Pancreas (tissue), 10 donors: Measurements from ENCODE around the gene HOXD10. TPM values are rescaled to one million over a fixed set of nuclear protein-coding genes. Genes with fewer than 3 reads are reported as not detected.

Source experiments
- ATAC-seq, 4 donors: fragments of 200-7000 bp; cut with Tn5 transposase; one replicate each; pipeline versions ENCODE4 v1.8.0 to v1.9.1; 2020; ENCODE audit warnings: mild to moderate bottlenecking in 4 of 4, moderate library complexity in 4 of 4
- DNase-seq, 6 donors: peaks; one replicate each; pipeline ENCODE4 v3.0.0-alpha.2; 2020
- FAIRE-seq: peaks from 2 replicates; lab custom pipeline; 2012; peaks lifted over from hg19 to GRCh38; lab: Jason Lieb, UNC
- H3K27ac ChIP-seq, 4 donors: fragments of 200-600 bp; sonication (generic); 1 replicate in 3 of 4; 2 replicates in 1 of 4; pipeline versions ENCODE4 v1.5.0 to v1.8.0; 2020
- H3K27me3 ChIP-seq, 4 donors: fragments of 200-600 bp; one replicate each; pipeline ENCODE4 v1.8.0; 2021
- H3K36me3 ChIP-seq, 3 donors: fragments of 200-600 bp; sonication (generic) in 1 of 3; one replicate each; pipeline versions ENCODE4 v1.5.0 to v1.8.0; 2020 to 2021
- H3K4me1 ChIP-seq, 3 donors: fragments of 200-600 bp; one replicate each; pipeline ENCODE4 v1.8.0; 2021
- H3K4me3 ChIP-seq, 4 donors: fragments of 200-600 bp; sonication (generic) in 2 of 4; one replicate each; pipeline versions ENCODE4 v1.5.0 to v1.8.0; 2020 to 2021
- H3K9me3 ChIP-seq, 4 donors: fragments of 200-600 bp; one replicate each; pipeline ENCODE4 v1.8.0; 2021
- WGBS, 2 donors: extraction: QIAGEN DNeasy Blood & Tissue Kit; methylation state at CpG; one replicate each; pipeline ENCODE4 v1.1.7; 2013; 5-methylcytosine and 5-hydroxymethylcytosine counted together
- intact Hi-C, 3 donors: fragments of 100-400 bp; cut with DNase I; formaldehyde crosslinking; loops; one replicate each; pipeline versions ENCODE4 v1.11.1 to v1.14.2; 2022
- polyA plus RNA-seq, 2 donors: library from polyadenylated mRNA; stranded (reverse); fragments of 200-250 nt; gene quantifications; one replicate each; pipeline ENCODE4 v1.2.3, GENCODE V29; 2013
- total RNA-seq, 6 donors: library from RNA; stranded (reverse); fragmentation: NEBNext Ultra II Directional in 4 of 6; extraction: Animal tissue kit (Norgen Biotek cat#: 25700) in 4 of 6; gene quantifications; one replicate each; pipeline versions ENCODE4 v1.2.1 to v1.2.4, GENCODE V29; 2021 to 2023
- TF ChIP-seq, protein P1 (sequence below), 4 donors: fragments of 200-600 bp; sonication (generic) in 3 of 4; IDR thresholded peaks; one replicate each; pipeline versions ENCODE4 v1.5.0 to v1.8.0; 2021; ENCODE audit warnings: antibody characterized with exemption in 4 of 4
- donor health status: healthy with polysubstance abuse.
- donor health status: DM: no; HTN: no; CAD: no; lungs with moderate emphysema.
- donor health status: DM: no; HTN: no; CAD: no.
- donor health status: control.
- donor health status: control.
- donor health status: Bipolar disorder and iron deficiency.
- donor health status: DM: yes; HTN: yes; CAD: no.
- donor health status: DM: no; HTN: no; CAD: no.
- donor health status: DM: no; HTN: no; CAD: no.
- donor health status: DM: yes; HTN: yes; CAD: no.

The HOXD10 gene
- total and polyA plus RNA-seq, 8 donors, result not detected

DNA sequence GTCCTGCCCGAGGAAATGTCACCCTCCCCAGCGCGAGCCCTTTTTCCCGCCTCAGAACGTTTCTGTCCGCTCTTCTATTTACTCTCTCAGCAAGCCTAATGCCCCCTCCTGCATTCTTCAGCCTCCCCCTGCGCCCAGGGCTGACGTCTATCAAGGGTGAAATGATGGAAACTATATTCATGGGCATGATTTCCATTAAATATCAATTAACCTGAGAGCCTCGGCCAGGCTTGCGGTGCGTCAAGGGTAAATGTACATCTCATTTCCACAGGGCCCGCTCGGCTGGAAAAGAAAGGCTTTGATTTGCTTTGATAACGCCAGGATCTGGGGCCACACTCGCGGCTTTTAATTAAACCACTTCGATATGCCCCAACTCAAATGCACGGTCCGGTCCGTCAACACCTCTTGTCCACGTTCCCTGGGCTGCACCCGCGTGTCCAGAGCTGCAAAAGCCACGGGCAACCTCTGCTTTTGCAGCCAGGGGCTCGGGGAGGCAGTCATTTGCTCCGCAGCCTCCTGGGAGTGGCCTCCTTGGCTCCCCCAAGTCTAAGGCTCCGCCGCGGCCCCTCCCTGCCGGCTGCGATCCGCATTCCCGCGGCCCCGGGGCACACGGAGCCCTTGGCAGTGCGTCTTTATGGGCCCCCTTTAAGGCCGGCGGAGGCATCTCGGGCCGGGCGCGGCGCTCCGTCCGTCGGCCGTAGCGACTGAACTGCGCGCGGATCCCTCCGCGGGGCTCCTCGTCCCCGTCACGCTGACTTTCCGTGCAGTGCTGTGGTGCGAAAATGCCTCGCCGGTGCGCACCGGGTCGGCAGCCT, 12.6 kb downstream of the HOXD10 start, which contains the start of gene HOXD8:
HOXD8 (plus strand) TSS at position 724 of the 815 bp plus-strand sequence. CDS start 662 bp downstream, outside the sequence.
- H3K4me1 ChIP-seq, result peaks cover 0 to 8% (median 5%) of the 10 kb centered on the region in 3 donors
- FAIRE-seq (no peak), ATAC-seq (peak in 3 of 4 donors; percentile 39 to 52 (median 42)), DNase-seq (peak in 1 of 6 donors; percentile 62)
- WGBS, 2 donors, result 3 to 6% methylated on average over 62 to 64 of the region's 64 CpGs
- TF ChIP-seq, protein P1, sequence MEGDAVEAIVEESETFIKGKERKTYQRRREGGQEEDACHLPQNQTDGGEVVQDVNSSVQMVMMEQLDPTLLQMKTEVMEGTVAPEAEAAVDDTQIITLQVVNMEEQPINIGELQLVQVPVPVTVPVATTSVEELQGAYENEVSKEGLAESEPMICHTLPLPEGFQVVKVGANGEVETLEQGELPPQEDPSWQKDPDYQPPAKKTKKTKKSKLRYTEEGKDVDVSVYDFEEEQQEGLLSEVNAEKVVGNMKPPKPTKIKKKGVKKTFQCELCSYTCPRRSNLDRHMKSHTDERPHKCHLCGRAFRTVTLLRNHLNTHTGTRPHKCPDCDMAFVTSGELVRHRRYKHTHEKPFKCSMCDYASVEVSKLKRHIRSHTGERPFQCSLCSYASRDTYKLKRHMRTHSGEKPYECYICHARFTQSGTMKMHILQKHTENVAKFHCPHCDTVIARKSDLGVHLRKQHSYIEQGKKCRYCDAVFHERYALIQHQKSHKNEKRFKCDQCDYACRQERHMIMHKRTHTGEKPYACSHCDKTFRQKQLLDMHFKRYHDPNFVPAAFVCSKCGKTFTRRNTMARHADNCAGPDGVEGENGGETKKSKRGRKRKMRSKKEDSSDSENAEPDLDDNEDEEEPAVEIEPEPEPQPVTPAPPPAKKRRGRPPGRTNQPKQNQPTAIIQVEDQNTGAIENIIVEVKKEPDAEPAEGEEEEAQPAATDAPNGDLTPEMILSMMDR (IDR thresholded peaks at IDR 0.05), result no peak
- no peaks in the 10 kb centered on the region for H3K9me3 ChIP-seq
- H3K4me3 ChIP-seq, result peak within 1 kb of the TSS in 2 of 4 donors; percentile 16 to 39
- H3K27me3 ChIP-seq, result peaks cover 12 to 87% (median 36%) of the 10 kb centered on the region in 4 donors
- intact Hi-C loops, result loop anchor here in 2 of 3 donors (5.0 to 10.0 kb wide), 4 partner anchors 508 to 1016 kb away; no protein-coding TSS in a partner anchor
- no peaks in the 10 kb centered on the region for H3K36me3 ChIP-seq
- peak within 1 kb of the TSS in 1 of 4 donors; percentile 28 for H3K27ac ChIP-seq

- Histone ChIP-seq H3K4me3 (peak overlapping the region in 2 of 4 donors; percentile 16 to 39), H3K27ac (no peak overlapping the region), H3K9me3 (no peaks in the 10 kb centered on the region), H3K36me3 (no peaks in the 10 kb centered on the region), H3K27me3 (peaks cover 9 to 86% (median 37%) of the 10 kb centered on the region in 4 donors), H3K4me1 (peaks cover 0 to 8% (median 5%) of the 10 kb centered on the region in 3 donors)
- intact Hi-C loops, result loop anchor here (5.0 to 10.0 kb wide), 6 partner anchors 325 to 1015 kb away; no protein-coding TSS in a partner anchor
- ATAC-seq (peak in 1 of 4 donors; percentile 16), DNase-seq (no peak), FAIRE-seq (no peak)
- TF ChIP-seq, protein P1 (IDR thresholded peaks at IDR 0.05), result no peak
- 2 to 5% methylated on average over 42 to 43 of the region's 43 CpGs for WGBS, 2 donors
These were observed 13.2 kb downstream of the HOXD10 start for GRCh38 chr2:176129813-176130146.

GRCh38 chr2:176130147-176130956, 13.8 kb downstream of the HOXD10 start:
- H3K27ac ChIP-seq, result peak overlapping the region in 1 of 4 donors; percentile 28
- TF ChIP-seq, protein P1 (IDR thresholded peaks at IDR 0.05), result no peak
- peaks cover 8 to 80% (median 35%) of the 10 kb centered on the region in 4 donors for H3K27me3 ChIP-seq
- peak in 1 of 4 donors; percentile 23 for ATAC-seq
- no peaks in the 10 kb centered on the region for H3K9me3 ChIP-seq
- peaks cover 0 to 8% (median 5%) of the 10 kb centered on the region in 3 donors for H3K4me1 ChIP-seq
- H3K4me3 ChIP-seq, result peak overlapping the region in 2 of 4 donors; percentile 16 to 39
- 4 to 6% methylated on average over 58 to 100 of the region's 100 CpGs for WGBS, 2 donors
- no peaks in the 10 kb centered on the region for H3K36me3 ChIP-seq
- no peak for FAIRE-seq
- peak in 2 of 6 donors; percentile 61 to 72 for DNase-seq
- intact Hi-C loops, result loop anchor here in 2 of 3 donors (10.0 kb wide), 2 partner anchors 324 to 434 kb away; no protein-coding TSS in a partner anchor

- intact Hi-C loops, result loop anchor here in 2 of 3 donors (10.0 kb wide), 2 partner anchors 324 to 434 kb away; no protein-coding TSS in a partner anchor
- Histone ChIP-seq H3K36me3 (no peaks in the 10 kb centered on the region), H3K27me3 (peaks cover 8 to 75% (median 32%) of the 10 kb centered on the region in 4 donors), H3K4me3 (peak overlapping the region in 1 of 4 donors; percentile 39), H3K9me3 (no peaks in the 10 kb centered on the region), H3K27ac (no peak overlapping the region), H3K4me1 (peaks cover 0 to 8% (median 5%) of the 10 kb centered on the region in 3 donors)
- no peak for DNase-seq
- 13 to 14% methylated on average over 15 of the region's 15 CpGs for WGBS, 2 donors
- no peak for ATAC-seq
- TF ChIP-seq, protein P1 (IDR thresholded peaks at IDR 0.05), result no peak
- no peak for FAIRE-seq
These were observed 14.6 kb downstream of the HOXD10 start for GRCh38 chr2:176130957-176131847.
